ENCODE measurements around the gene COPS3. TPM values are rescaled to one million over a fixed set of nuclear protein-coding genes. Genes with fewer than 3 reads are reported as not detected.

The COPS3 gene
- total RNA-seq, 1 donor from 2014 or later = 54.0 TPM

DNA sequence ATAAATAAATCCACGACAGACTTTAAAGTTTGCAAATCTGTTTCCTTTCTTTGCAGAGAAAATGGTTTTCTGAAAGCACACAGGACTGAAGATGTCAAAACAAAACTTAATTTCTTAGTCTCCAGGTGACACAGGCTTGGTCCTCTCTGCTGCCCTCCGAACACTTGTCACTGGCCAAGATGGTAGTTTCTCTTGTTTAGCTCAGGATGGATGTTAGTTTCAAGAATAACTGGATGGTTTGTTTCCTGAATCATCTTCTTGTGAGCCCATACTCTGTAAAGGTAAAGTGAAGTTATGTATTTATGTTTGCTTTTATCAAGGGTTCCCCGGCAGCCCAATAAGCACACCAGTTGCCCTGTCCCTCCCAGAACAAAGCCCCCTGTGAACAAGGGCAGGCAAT, 34.2 kb downstream of the COPS3 start:
- DNase-seq (ENCODE audit: low read depth in 2 of 2) = no peak

DNA sequence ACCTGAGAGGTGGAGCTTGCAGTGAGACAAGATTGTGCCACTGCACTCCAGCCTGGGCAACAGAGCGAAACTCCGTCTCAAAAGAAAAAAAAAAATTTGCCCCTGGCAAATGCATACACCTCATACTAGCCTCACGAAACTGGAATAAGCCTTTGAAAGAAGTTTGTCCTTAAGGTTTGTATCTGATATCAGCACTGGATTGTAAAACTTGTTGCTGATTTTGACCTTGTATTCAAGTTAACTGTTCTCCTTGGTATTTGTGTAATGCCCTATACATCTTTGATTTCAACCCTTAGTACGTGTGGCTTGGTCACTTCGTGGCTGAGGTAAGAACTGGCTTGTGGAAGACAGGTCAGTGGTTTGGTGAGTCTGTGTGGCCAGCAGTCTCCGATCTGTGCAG, 37.9 kb downstream of the COPS3 start:
- no peak for DNase-seq (ENCODE audit: low read depth in 2 of 2)

DNA sequence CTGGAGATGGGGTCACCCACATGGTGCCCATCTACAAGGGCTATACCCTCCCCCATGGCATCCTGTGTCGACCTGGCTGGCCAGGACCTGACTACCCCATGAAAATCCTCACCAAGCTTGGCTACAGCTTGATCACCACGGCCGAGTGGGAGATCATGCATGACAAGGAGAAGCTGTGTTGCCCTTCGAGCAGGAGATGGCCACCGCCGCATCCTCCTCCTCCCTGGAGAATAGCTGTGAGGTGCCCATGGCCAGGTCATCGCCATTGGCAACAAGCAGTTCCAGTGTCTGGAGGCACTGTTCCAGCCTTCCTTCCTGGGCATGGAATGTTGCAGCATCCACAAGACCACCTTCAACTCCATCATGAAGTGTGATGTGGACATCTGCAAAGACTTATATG, 38.8 kb downstream of the COPS3 start:
- DNase-seq (ENCODE audit: low read depth in 2 of 2) = no peak

DNA sequence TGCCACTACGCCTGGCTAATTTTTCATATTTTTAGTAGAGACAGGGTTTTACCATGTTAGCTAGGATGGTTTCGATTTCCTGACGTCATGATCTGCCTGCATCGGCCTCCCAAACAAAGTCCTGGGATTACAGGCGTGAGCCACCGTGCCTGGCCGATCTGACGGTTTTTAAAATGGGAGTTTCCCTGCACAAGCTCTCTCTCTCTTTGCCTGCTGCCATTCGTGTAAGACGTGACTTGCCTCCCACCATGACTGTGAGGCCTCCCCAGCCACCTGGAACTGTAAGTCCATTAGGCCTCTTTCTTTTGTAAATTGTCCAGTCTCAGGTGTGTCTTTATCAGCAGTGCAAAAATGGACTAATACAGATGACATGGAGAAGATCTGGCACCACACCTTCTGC, 39.4 kb downstream of the COPS3 start:
- DNase-seq (ENCODE audit: low read depth in 2 of 2) = no peak

DNA sequence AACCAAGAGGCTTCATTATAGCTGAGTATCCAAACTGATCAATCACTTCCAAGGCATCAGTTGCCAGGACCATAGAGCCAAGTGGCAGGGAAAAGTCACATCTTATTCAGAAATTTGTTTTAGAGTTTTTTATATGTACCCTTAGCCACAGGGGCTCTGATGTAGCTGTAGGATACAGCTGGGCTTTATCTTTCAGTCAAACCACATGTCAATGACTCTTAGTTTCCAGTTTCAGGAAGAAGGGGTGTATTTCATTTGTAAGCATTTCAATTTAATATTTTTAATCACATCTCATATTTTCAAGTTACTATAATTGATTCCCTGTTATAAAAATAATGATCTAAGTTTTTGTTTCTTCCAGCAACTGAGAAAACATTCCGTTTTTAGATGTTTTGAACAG, 41.2 kb downstream of the COPS3 start:
- no peak for DNase-seq (ENCODE audit: low read depth in 2 of 2)

DNA sequence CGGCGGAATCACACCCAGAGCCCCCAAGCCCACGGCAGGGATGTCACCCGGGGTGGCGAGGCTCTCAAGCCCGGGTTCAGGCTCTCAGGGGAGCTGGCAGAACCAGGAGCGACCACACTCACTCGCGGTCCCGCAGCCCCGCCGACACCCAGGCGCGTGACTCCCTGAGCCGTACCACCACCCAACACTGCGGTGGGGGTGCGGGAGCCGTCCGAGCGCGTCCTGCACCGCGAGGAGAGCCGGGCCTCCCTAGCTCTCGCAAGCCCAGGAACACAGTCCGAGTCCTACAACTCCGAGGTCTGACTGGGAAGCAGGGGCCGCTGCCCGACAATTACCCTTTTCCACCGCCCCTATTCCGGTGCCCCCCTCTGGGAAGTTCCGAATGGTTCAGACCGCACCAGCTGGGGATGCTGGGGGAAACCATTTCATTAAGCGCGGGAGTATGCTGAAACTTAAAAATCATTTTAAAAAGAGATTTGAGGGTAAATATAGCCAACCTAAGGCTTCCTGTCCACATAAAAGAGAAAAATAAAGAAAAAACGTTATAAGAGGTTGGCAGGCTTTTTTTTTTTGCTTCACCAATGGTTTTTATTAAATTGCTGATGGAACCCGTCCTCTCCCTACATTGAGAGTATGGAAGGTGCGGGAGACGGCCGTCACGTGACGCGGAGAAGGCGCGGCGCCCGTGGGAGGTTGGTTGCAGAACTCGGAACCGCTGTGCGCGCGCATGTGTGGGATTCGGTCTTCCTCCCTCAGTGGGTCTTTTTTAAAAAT, 43.8 kb downstream of the COPS3 start, which contains the start of gene FLCN:
Gene FLCN (minus strand): TSS at position 143 of the 774 bp plus-strand sequence. CDS start 9,031 bp downstream, outside the sequence.
- peak; percentile 88 to 92 for DNase-seq (ENCODE audit: low read depth in 2 of 2)

DNA sequence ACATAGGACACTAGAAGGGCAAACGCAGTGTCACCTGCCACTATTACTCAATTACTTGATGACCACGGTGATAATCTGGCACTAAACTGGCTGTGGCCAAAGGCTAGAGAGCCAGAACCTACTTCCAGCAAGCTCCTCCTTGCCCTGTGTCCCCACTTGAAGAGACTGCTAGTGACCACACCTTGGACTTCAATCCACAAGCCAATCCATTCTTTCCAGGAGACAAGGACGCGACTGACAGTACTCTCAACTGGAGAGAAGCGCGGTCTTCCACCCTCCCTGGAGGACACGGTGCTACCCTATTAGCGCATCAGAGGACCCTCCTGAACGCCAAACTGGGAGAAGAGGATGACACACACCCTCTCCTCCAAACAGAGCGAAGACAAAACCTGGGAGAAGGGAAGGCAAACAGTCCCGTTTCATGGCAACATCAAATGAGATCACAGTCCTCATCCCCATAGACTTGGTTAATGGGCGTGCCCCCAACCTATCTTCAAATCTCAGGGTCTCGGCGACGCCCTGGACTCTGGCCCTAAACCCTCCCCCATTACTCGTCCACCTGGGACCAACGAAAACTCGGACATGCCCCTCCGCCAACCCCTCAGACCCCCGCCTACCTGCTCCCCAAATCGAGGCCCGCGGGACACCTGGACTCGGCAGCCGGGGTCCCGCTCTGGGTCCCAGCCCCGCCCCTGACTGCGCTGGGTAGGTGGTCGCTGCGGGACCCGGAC, 44.6 kb downstream of the COPS3 start:
- peak; percentile 26 to 37 for DNase-seq (ENCODE audit: low read depth in 2 of 2)

DNA sequence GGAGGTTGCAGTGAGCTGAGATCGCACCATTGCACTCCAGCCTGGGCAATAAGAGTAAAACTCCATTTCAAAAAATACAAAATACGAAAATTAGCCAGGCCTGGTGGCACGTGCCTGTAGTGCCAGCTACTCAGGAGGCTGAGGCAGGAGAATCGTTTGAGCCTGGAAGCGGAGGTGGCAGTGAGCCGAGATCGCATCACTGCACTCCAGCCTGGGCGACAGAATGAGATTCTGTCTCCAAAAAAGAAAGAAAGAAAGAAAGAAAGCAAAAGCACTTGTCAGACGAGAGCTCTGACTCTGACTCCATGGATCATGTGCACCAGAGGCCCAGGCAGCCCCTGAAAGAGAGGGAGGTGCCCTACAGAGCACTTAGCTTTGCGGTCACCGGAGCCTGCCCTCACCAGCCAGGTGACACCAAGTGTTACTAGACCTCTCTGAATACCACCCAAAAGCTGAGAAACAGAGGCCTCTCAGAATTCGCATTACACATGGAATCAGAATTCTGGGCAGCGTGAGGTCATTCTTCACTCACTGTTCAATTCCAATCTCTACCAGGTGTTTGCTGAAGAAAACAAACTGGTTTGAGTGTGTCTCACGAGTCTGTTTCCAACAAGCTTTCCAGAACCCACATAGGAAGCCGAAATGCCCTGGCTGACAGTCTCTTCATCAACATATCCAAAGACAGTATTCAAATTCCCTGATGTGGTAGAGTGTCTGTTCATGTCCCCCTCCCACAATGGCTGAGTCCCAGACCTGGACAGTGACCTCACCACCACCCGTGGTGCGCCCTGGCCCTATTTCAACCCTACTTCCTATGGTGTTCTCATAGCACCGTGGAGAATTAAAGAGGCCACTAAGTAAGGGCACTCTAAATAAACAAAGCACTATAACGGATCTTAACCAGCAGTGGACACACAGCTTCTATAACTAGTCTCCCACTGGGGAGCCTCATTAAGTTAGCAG, 45.6 kb downstream of the COPS3 start:
- peak; percentile 52 to 55 for DNase-seq (ENCODE audit: low read depth in 2 of 2)

DNA sequence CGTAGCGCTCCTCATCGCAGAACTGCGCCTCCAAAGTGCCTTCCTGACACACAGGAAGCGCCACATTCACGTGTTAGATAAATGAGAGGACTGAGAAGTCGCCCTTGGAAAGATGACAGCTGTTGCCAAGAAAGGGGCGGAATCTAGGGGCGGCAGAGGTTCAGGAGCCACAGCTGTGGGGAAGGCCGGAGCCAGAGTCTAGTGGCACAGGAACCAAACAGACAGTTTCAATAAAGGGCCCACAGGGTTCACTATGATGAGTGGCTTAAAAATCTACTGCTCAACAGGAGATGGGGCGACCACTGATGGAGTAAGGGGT, 48.8 kb downstream of the COPS3 start:
- no peak for DNase-seq (ENCODE audit: low read depth in 2 of 2)

DNA sequence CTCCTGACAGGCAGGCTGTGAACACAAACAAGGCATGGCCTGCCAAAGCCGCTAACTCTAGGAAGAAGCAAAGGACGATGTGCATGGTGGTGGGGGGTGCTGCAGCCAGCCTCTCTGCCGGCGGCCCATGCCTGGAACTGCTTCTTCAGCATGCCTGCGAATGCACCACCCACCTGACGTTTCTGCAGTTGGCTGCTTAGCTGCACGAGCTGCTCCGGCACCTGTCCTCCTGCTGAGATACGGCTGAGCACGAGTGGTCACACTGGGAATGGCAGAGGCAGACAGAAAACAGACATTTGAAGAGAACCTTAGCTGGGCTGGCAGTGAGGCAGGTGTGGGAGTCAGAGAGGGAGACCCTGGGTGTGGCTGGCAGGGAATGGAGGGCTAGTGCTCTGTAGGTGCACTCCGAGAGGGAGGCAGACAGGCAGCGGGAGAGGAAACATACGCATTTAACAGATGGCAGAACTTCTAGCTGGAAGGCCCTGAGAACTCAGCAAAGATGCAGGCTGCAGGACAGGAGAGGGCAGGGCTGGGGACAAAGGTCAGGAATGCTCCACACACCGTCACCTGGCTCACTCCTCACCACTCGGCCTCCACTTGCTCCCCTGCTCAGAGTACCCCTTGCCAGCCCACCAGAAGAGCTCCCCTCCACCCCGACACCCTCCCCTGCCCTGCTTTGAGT, 49.3 kb downstream of the COPS3 start:
- no peak for DNase-seq (ENCODE audit: low read depth in 2 of 2)

DNA sequence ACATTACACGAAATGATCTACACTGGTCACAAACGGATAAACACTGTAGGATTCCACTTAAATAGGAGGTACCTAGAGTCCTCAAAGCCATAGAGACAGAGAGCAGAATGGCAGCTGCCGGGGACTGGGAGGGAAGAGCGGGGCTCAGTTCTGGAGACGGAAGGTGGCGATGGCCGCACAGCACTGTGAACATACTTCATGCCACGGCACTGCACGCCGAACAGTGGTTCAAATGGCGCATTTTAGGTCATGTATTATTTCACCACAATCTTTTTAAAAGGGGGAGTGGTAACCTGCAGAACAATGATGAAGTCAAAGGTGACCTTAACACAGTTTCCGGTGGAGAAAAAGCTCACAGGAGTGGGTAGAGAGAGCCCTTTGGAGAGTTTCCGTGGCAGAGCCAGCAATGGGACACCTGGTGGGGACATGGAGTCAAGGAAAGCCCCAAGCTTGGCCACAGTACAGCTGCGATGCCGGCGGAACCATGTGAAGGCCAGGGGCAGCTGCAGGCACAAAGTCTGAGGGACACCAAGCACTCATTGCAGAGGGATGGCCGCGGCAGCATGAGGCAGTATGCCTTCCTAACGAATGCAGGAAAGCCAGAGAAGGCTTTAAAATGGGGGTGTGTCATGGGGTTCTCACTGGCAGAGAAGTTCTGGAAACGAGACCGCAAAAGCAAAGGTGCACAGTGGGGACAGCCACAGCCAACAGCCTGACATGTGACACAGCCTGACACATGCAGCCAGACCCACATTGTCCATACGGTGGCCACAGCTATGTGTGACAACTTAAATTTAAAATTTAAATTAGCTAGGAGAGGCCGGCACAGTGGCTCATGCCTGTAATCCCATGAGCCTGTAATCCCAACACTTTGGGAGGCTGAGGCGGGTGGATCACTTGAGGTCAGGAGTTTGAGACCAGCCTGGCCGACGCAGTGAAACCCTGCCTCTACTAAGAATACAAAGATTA, 51.3 kb downstream of the COPS3 start:
- DNase-seq (ENCODE audit: low read depth in 2 of 2) = peak; percentile 24 to 90

DNA sequence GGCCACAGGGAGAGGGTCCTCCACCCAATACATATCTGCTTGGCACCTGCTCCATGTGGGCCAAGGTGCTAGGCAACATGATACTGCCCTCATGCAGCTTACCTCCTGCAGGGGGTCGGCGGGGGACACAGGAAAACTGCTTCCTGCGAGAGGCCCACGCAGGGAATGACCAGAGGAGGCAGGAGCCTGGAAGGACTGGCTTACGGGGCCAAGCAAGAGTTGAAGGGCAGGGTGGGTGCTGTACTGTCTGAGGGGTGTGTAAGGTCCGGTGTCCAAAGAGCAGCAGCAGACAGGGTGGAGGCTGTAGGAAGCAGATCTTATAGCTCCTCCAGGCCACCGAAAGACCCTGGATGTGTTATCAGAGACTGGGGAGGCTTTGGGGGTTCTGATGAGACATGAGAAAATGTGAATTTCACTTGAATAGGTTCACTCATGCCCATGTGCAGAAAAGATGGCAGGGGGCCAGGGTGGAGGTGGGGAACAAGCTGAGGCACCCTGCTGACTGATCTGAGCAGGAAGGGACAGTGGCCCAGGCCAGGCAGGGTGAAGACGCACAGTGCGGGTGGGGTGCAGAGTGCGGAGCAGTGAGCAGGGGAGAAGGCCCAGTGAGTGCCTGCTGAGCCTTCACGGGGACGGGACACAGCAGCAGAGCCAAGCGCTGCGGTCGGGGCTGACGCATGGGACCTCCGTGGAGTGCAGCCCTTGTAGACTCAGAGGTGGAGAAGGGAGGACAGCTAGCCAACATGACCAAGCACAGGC, 52.3 kb downstream of the COPS3 start:
- DNase-seq (ENCODE audit: low read depth in 2 of 2) = peak in 1 of 2 donors; percentile 52

DNA sequence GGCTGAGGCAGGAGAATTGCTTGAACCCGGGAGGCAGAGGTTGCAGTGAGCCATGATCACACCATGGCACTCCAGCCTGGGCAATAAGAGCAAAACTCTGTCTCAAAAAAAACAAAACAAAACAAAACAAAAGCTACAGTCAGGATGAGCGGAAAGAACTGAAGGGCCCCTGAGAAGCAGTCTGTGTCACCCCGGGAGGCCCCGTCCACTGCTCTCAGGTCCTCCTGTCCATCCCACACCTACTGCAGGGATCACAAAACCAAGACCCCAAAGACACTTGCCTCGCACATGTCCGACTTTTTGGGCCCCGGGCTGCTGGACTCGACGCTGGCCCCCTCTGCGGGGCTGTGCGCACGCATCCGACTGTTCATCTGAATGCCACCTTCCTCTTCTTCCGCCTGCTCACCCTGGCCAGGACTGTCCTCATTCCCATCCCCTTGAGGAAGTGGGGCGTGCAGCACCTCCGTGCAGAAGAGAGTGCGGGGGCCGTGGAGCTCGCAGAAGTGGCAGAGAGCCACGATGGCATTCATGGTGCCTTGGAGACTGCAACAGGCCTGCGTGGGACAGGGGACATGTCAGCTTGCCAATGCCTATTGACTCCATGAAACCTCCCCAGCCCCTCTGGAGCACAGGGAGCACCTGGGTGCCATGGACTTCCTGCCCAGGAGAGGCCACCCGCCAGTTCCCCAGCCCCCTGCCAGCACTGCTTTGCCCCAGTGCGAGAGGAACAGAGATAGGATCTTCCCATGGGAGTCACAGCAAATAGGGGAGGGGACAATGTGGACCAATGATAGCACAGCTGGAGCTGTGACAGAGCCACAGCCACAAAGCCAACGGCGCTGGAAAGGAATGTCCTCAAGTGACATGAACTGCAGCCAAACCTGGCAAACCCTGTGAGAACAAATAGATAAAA, 53.2 kb downstream of the COPS3 start:
- peak in 1 of 2 donors; percentile 48 for DNase-seq (ENCODE audit: low read depth in 2 of 2)

DNA sequence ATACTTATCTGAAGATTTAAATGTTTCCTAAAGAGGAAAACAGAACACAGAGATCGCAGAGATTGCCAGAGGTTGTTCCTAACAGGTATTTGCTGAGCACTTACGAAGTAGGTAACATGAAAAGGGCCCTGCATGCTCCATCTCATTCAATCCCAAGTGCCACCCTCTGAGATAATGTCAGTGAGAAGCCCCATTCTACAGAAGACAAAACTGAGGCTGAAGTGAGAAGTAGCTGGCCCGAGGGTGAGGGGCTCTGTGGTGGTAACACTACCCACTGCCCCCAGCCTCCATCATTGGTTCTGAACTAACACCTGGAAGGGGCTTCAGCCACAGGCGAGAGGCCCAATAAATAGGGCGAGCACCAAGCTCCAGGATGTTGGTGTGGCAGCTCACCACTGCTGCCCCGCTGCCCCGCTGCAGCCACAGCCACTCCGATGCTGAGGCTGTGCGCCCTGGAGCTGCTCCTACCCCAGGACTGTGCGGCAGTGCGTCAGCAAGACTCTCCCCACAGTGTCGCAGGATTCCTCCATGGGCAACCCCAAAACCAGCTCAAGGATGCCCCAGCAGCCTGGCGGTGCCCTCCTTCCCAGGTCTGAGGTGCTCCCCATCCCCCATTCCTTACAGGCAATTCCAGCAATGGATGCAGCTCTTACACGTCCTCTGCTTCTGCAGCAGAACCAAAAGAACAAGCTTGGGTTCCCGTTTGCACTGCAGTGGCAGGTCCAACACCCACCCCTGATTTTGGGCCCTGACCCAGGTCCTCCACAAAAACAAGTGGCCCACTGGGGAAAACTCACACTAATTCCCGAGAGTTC, 54.4 kb downstream of the COPS3 start:
- DNase-seq (ENCODE audit: low read depth in 2 of 2) = no peak

DNA sequence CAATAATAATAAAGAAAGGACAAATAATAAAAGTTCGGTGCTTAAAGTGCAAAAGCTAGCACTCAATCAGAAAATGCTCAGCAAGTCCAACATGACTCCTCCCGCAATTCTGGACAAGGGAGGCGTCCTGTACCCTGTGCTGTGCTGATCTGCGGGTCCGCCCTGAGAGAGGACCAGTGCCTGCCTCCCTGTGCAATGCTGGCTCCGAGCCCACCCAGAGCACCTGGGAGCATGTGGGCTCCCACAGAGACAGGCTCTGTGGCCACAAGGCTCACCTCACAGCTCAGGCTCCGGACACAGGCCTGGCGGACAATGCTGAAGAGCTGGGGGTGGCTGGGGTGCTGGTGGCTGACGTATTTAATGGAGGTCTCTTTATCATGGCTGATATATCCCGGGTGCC, 55.1 kb downstream of the COPS3 start:
- DNase-seq (ENCODE audit: low read depth in 2 of 2) = no peak

DNA sequence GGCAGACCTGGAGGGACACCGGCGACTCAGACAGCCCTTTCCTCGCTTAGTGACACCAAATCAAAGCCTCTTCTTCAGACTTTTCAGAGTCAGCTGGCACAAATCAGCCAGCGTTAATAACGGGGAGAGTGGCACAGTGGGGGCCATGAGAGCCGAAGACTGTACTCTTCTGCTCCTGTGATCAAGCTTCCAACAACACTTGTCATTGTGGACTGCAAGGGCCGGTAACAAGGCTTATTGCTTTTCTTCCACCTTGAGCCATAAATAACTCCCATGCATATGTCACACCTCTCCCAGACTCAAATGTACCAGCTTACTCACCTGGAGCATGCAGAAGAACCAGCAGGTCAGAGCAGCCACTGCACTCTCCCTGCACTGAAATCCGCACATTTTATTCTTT, 56.9 kb downstream of the COPS3 start:
- DNase-seq (ENCODE audit: low read depth in 2 of 2) = no peak

DNA sequence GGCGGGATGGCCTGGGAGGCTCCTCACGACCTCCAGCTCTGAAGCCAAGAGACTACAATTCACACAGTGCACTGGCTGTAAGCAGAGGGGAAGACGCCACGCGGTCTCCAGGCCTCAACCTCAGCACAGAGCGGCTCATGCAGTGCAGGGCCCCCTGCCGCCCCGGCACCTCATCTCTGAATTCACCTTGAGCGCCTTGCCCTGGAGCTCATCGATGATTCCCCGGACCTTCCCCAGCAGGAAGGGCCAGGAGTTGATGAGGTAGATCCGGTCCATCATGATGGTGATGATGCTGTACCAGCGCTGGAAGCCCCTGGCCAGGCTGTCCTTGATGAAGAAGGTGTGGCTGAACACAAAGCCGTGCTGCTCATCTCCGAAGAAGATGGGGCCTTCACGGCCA, 57.3 kb downstream of the COPS3 start:
- DNase-seq (ENCODE audit: low read depth in 2 of 2) = no peak

Measured in lung microvascular endothelial cell (primary cell).